RPMI8226 (cell line): Measurements from ENCODE around the gene TBC1D23.
A peak's percentile ranks its signal among the peaks of the same experiment; 100 is the strongest.
"Not testable (repeated sequence)": the region's sequence is repeated elsewhere in the genome, so short reads cannot be mapped to it uniquely, and the experiment has no call there.

Experiments
- DNase-seq: peaks from one replicate; pipeline ENCODE4 v3.0.0-alpha.2; 2015

Gene TBC1D23

GRCh38 chr3:100260685-100261484, at the start of gene TBC1D23:
TBC1D23 (plus strand) TSS chr3:100260992; CDS start chr3:100261019, 27 bp downstream.
- DNase-seq = peak; percentile 99

- no peak for DNase-seq
Observed at GRCh38 chr3:100213891-100214573, 46.8 kb upstream of the TBC1D23 start.

GRCh38 chr3:100214574-100214964, 46.2 kb upstream of the TBC1D23 start:
- no peak for DNase-seq

GRCh38 chr3:100216713-100217112, 44.1 kb upstream of the TBC1D23 start:
- DNase-seq = no peak

GRCh38 chr3:100221159-100221558, 39.6 kb upstream of the TBC1D23 start:
- DNase-seq = no peak

- DNase-seq = no peak
Observed at GRCh38 chr3:100225193-100225592, 35.6 kb upstream of the TBC1D23 start.

GRCh38 chr3:100225883-100226282, 34.9 kb upstream of the TBC1D23 start:
- DNase-seq = no peak

GRCh38 chr3:100226712-100227429, 33.9 kb upstream of the TBC1D23 start:
- DNase-seq = no peak

GRCh38 chr3:100227511-100227921, 33.3 kb upstream of the TBC1D23 start:
- DNase-seq = no peak

- no peak for DNase-seq
Observed at GRCh38 chr3:100228247-100228646, 32.5 kb upstream of the TBC1D23 start.

- not testable (repeated sequence) for DNase-seq
Observed at GRCh38 chr3:100229188-100229587, 31.6 kb upstream of the TBC1D23 start.

GRCh38 chr3:100230710-100231109, 30.1 kb upstream of the TBC1D23 start:
- no peak for DNase-seq

GRCh38 chr3:100231668-100232067, 29.1 kb upstream of the TBC1D23 start:
- no peak for DNase-seq

GRCh38 chr3:100234364-100234763, 26.4 kb upstream of the TBC1D23 start:
- DNase-seq = no peak

GRCh38 chr3:100238599-100238998, 22.2 kb upstream of the TBC1D23 start:
- no peak for DNase-seq

- DNase-seq = not testable (repeated sequence)
Observed at GRCh38 chr3:100242471-100242870, 18.3 kb upstream of the TBC1D23 start.

GRCh38 chr3:100244264-100244663, 16.5 kb upstream of the TBC1D23 start:
- no peak for DNase-seq

- no peak for DNase-seq
Observed at GRCh38 chr3:100245136-100245535, 15.7 kb upstream of the TBC1D23 start.

- no peak for DNase-seq
Observed at GRCh38 chr3:100245927-100246326, 14.9 kb upstream of the TBC1D23 start.

GRCh38 chr3:100246999-100247398, 13.8 kb upstream of the TBC1D23 start:
- no peak for DNase-seq

GRCh38 chr3:100252001-100252400, 8.8 kb upstream of the TBC1D23 start:
- no peak for DNase-seq

GRCh38 chr3:100254168-100254777, 6.5 kb upstream of the TBC1D23 start:
- DNase-seq = peak; percentile 46

- DNase-seq = no peak
Observed at GRCh38 chr3:100256731-100257151, 4.1 kb upstream of the TBC1D23 start.
